H1 (cell line): ENCODE measurements around the gene HS3ST6. TPM values are rescaled to one million over a fixed set of nuclear protein-coding genes. Genes with fewer than 3 reads are reported as not detected.

ENCODE experiments used
- CTCF ChIA-PET: fragments of 300-600 bp; sonication (Branson Sonifier 250); formaldehyde crosslinking; loops from one replicate; lab custom pipeline; 2021; ENCODE audit not compliant: partially characterized antibody; lab: Charles Lee
- POLR2A ChIA-PET: fragments of 300-600 bp; sonication (Branson Sonifier 250); formaldehyde crosslinking; loops from one replicate; lab custom pipeline; 2021; ENCODE audit warnings: inconsistent platforms; ENCODE audit not compliant: partially characterized antibody; lab: Charles Lee
- DNase-seq, 2 experiments: peaks; one replicate each; pipeline versions ENCODE4 v3.0.0 to v3.0.0-alpha.2; 2010 to 2022; ENCODE audit warnings: low spot score in 2 of 2, low read depth in 1 of 2, mixed read lengths in 1 of 2
- FAIRE-seq: peaks from 2 replicates; lab custom pipeline; 2011; peaks lifted over from hg19 to GRCh38; lab: Jason Lieb, UNC
- H2AFZ ChIP-seq: 2 replicates; pipeline ENCODE4 v1.8.1; 2012; ENCODE audit warnings: low read length, inconsistent platforms
- H2AK5ac ChIP-seq: 2 replicates; pipeline ENCODE4 v1.6.1; 2013; ENCODE audit warnings: low read depth, low read length
- H2BK120ac ChIP-seq: replicated peaks from 2 replicates; pipeline ENCODE3; 2013; ENCODE audit warnings: low read depth, low read length, inconsistent platforms
- H2BK12ac ChIP-seq: 2 replicates; pipeline ENCODE4 v1.6.1; 2013; ENCODE audit warnings: low read depth, low read length
- H2BK15ac ChIP-seq: 2 replicates; pipeline ENCODE4 v1.6.1; 2013; ENCODE audit warnings: low read length
- H2BK20ac ChIP-seq: 2 replicates; pipeline ENCODE4 v1.6.1; 2013; ENCODE audit warnings: low read length
- H2BK5ac ChIP-seq: 2 replicates; pipeline ENCODE4 v1.6.1; 2013; ENCODE audit warnings: low read depth, low read length
- H3K14ac ChIP-seq: 2 replicates; pipeline ENCODE4 v1.6.1; 2013; ENCODE audit warnings: inconsistent platforms; ENCODE audit not compliant: insufficient read length
- H3K18ac ChIP-seq: 2 replicates; pipeline ENCODE4 v1.6.1; 2013; ENCODE audit warnings: low read length; ENCODE audit errors: extremely low read depth
- H3K23ac ChIP-seq: 2 replicates; pipeline ENCODE4 v1.6.1; 2013; ENCODE audit warnings: inconsistent platforms; ENCODE audit not compliant: insufficient read length
- H3K23me2 ChIP-seq: 2 replicates; pipeline ENCODE4 v1.6.1; 2013; ENCODE audit warnings: low read depth, low read length
- H3K27ac ChIP-seq: 2 replicates; pipeline ENCODE4 v1.6.1; 2011; ENCODE audit warnings: low read depth, low read length, inconsistent platforms
- H3K27me3 ChIP-seq, 4 experiments: replicated peaks in 1 of 4; 1 replicate in 1 of 4; 2 replicates in 3 of 4; pipeline versions ENCODE4 v1.6.1 to v1.8.1; 2011 to 2013; ENCODE audit warnings: low read length in 3 of 4, mild to moderate bottlenecking in 3 of 4, inconsistent platforms in 2 of 4, mixed read lengths in 2 of 4, moderate library complexity in 1 of 4; ENCODE audit not compliant: control insufficient read depth in 3 of 4, insufficient read depth in 3 of 4; ENCODE audit errors: extremely low read depth in 1 of 4
- H3K36me3 ChIP-seq, 4 experiments: 2 replicates each; pipeline versions ENCODE4 v1.6.1 to v1.8.1; 2011 to 2013; ENCODE audit warnings: mild to moderate bottlenecking in 4 of 4, low read length in 3 of 4, moderate library complexity in 2 of 4, control low read depth in 1 of 4, inconsistent platforms in 1 of 4; ENCODE audit not compliant: insufficient read depth in 4 of 4, control insufficient read depth in 2 of 4
- H3K4ac ChIP-seq: replicated peaks from 2 replicates; pipeline ENCODE3; 2013; ENCODE audit warnings: low read length, low read depth, mixed read lengths, inconsistent platforms; ENCODE audit not compliant: insufficient read length
- H3K4me1 ChIP-seq, 4 experiments: replicated peaks in 1 of 4; 1 replicate in 1 of 4; 2 replicates in 3 of 4; pipeline versions ENCODE4 v1.6.1 to v1.8.1; 2011 to 2013; ENCODE audit warnings: low read length in 3 of 4, inconsistent platforms in 2 of 4, mixed read lengths in 1 of 4; ENCODE audit not compliant: insufficient read depth in 4 of 4, control insufficient read depth in 3 of 4
- H3K4me2 ChIP-seq, 2 experiments: 2 replicates each; pipeline versions ENCODE4 v1.6.1 to v1.8.1; 2011 to 2013; ENCODE audit warnings: low read depth in 2 of 2, low read length in 2 of 2, control low read depth in 1 of 2, inconsistent platforms in 1 of 2, mild to moderate bottlenecking in 1 of 2; ENCODE audit not compliant: insufficient read depth in 1 of 2
- H3K4me3 ChIP-seq, 4 experiments: fragments of 200-600, 300-600 bp in 1 of 4; sonication (generic), shearing (Covaris generic), sonication (Bioruptor Twin) in 1 of 4; 2 replicates each; pipeline versions ENCODE4 v1.5.1 to v1.8.1; 2011 to 2016; ENCODE audit warnings: low read length in 4 of 4, low read depth in 3 of 4, control low read depth in 2 of 4, inconsistent platforms in 2 of 4, mild to moderate bottlenecking in 2 of 4, mixed read lengths in 1 of 4, moderate library complexity in 1 of 4; ENCODE audit not compliant: insufficient read depth in 2 of 4; ENCODE audit errors: extremely low read depth in 1 of 4
- H3K56ac ChIP-seq: replicated peaks from 2 replicates; pipeline ENCODE3; 2013; ENCODE audit warnings: low read depth, mild to moderate bottlenecking, mixed read lengths, low read length, inconsistent platforms; ENCODE audit not compliant: insufficient read length
- H3K79me1 ChIP-seq: 2 replicates; pipeline ENCODE4 v1.6.1; 2013; ENCODE audit warnings: low read depth, low read length, control low read depth
- H3K79me2 ChIP-seq, 2 experiments: 2 replicates each; pipeline versions ENCODE4 v1.6.1 to v1.8.1; 2012 to 2013; ENCODE audit warnings: low read length in 2 of 2, mild to moderate bottlenecking in 2 of 2, inconsistent platforms in 1 of 2; ENCODE audit not compliant: insufficient read depth in 2 of 2, control insufficient read depth in 1 of 2
- H3K9ac ChIP-seq, 4 experiments: replicated peaks in 1 of 4; 1 replicate in 1 of 4; 2 replicates in 3 of 4; pipeline versions ENCODE4 v1.6.1 to v1.8.1; 2011 to 2013; ENCODE audit warnings: low read depth in 3 of 4, low read length in 3 of 4, control low read depth in 2 of 4, mild to moderate bottlenecking in 2 of 4, moderate library complexity in 2 of 4, inconsistent platforms in 1 of 4; ENCODE audit errors: extremely low read depth in 1 of 4
- H3K9me3 ChIP-seq, 2 experiments: 2 replicates each; pipeline versions ENCODE4 v1.6.1 to v1.8.1; 2012 to 2013; ENCODE audit warnings: mild to moderate bottlenecking in 2 of 2, moderate library complexity in 2 of 2, control low read depth in 1 of 2, inconsistent platforms in 1 of 2, low read depth in 1 of 2, low read length in 1 of 2, mixed read lengths in 1 of 2; ENCODE audit not compliant: insufficient read depth in 2 of 2
- H4K20me1 ChIP-seq, 2 experiments: replicated peaks in 1 of 2; 2 replicates each; pipeline versions ENCODE3 to v1.8.1; 2011 to 2013; ENCODE audit warnings: inconsistent platforms in 2 of 2, low read length in 2 of 2, mild to moderate bottlenecking in 1 of 2; ENCODE audit not compliant: insufficient read depth in 2 of 2, control insufficient read depth in 1 of 2
- H4K5ac ChIP-seq: 2 replicates; pipeline ENCODE4 v1.6.1; 2013; ENCODE audit warnings: low read length, low read depth, mixed read lengths, inconsistent platforms; ENCODE audit not compliant: insufficient read length
- H4K8ac ChIP-seq: 2 replicates; pipeline ENCODE4 v1.8.0; 2013; ENCODE audit warnings: mild to moderate bottlenecking, moderate library complexity, low read length, inconsistent platforms; ENCODE audit not compliant: insufficient read depth; ENCODE audit errors: extremely low read depth
- H4K91ac ChIP-seq: replicated peaks from 2 replicates; pipeline ENCODE3; 2013; ENCODE audit warnings: low read length, mixed read lengths, inconsistent platforms; ENCODE audit not compliant: insufficient read length
- CBX5 ChIP-seq: fragments of 300-800, 300-1000 bp; sonication (generic); IDR thresholded peaks from 2 replicates; pipeline ENCODE4 v1.7.1; 2016; ENCODE audit warnings: antibody characterized with exemption, low read length, low read depth
- EZH2 ChIP-seq: fragments of 200-600 bp; sonication (generic); IDR thresholded peaks from 2 replicates; pipeline ENCODE4 v1.7.1; 2012; ENCODE audit warnings: low read depth, mild to moderate bottlenecking, moderate library complexity, low read length, inconsistent platforms; ENCODE audit not compliant: severe bottlenecking
- WGBS, 2 experiments: shearing (Covaris generic) in 1 of 2; methylation state at CpG; one replicate each; pipeline versions ENCODE4 v1.1.6 to v1.1.7; 2013 to 2015; ENCODE audit warnings: low lambda C conversion rate in 2 of 2, mixed read lengths in 2 of 2, inconsistent platforms in 1 of 2, low coverage in 1 of 2, missing lambda C conversion rate in 1 of 2; ENCODE audit not compliant: insufficient replicate concordance in 2 of 2, insufficient coverage in 1 of 2, insufficient read length in 1 of 2; ENCODE audit errors: extremely low coverage in 1 of 2, missing lambda C conversion rate in 1 of 2; 5-methylcytosine and 5-hydroxymethylcytosine counted together
- polyA plus RNA-seq, 7 experiments: library from polyadenylated mRNA; depleted of rRNA in 3 of 7; stranded (reverse) in 5 of 7; unstranded in 2 of 7; fragments of >200 nt in 5 of 7; fragments of 200-250 nt in 2 of 7; gene quantifications; 1 replicate in 5 of 7; 2 replicates in 1 of 7; 4 replicates in 1 of 7; pipeline versions ENCODE4 v1.2.1 to v1.2.3, GENCODE V29; 2011 to 2013; ENCODE audit warnings: missing spikeins in 2 of 7, mixed read lengths in 2 of 7
- total RNA-seq: library from RNA; stranded (reverse); fragmentation: NEBNext Ultra II Directional; extraction: Animal tissue kit (Norgen Biotek cat#: 25700); gene quantifications from 2 replicates; pipeline ENCODE4 v1.2.1, GENCODE V29; 2021
- TF ChIP-seq, protein P1 (sequence below): IDR thresholded peaks from 2 replicates; pipeline ENCODE4 v1.6.1; 2011; ENCODE audit warnings: low read depth, mild to moderate bottlenecking, low read length; ENCODE audit not compliant: insufficient read depth

The HS3ST6 gene
- total and polyA plus RNA-seq, 2 of the 8 experiments (the other 6 are each of a cell fraction or from before 2014, with no cell fraction given), result 0.36 to 0.39 TPM

DNA sequence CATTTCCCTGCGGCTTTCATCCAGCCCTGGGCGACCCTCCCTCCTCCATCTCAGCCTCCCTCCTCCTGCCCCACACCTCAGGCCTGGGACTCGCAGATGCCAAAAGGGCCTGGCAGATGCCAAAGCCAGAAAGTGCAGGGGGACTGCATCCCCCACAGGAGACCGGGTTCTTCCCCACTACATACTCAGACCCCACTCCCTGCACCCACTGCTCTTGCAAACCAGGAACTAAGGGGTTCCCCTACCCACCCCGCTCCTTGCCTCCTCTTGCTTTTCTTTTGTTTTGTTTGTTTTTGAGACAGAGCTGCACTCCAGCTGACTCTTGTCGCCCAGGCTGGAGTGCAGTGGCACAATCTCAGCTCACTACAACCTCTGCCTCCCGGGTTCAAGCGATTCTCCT lies 3.2 kb downstream of the HS3ST6 start:
- Histone ChIP-seq H2BK120ac (no peak overlapping the region), H2BK12ac (0 out of 2 replicates have a peak overlapping the region, but pooled peaks have one; percentile 68), H2BK5ac (0 out of 2 replicates have a peak overlapping the region, but pooled peaks have one; percentile 66), H3K14ac (no peak overlapping the region), H3K4me2 (0 out of 4 replicates have a peak overlapping the region, but pooled peaks of 1 of the 2 experiments have one; percentile 1), H3K23me2 (peaks cover 7% of the 10 kb centered on the region; the same call in 1 of the 2 replicates), H3K4ac (no peak overlapping the region), H3K79me1 (no peaks in the 10 kb centered on the region), H2AK5ac (no peak overlapping the region), H4K8ac (no peak overlapping the region), H2BK15ac (0 out of 2 replicates have a peak overlapping the region, but pooled peaks have one; percentile 29), H3K23ac (no peak overlapping the region), H3K36me3 (peaks cover 0 to 7% (median 0%) of the 10 kb centered on the region in 4 experiments; a peak in 1 of 8 replicates), H4K5ac (no peak overlapping the region), H3K4me1 (peaks cover 0 to 30% (median 18%) of the 10 kb centered on the region in 4 experiments; a peak in 6 of 7 replicates), H4K91ac (no peak overlapping the region), H3K27ac (no peak overlapping the region), H2BK20ac (peak overlapping the region; percentile 32; the same call in 1 of the 2 replicates), H3K9me3 (no peaks in the 10 kb centered on the region), H3K9ac (no peak overlapping the region), H3K4me3 (no peak overlapping the region), H2AFZ (no peak overlapping the region), H3K56ac (no peak overlapping the region), H3K18ac (no peak overlapping the region; the same call in 1 of the 2 replicates), H4K20me1 (peaks cover 4 to 9% of the 10 kb centered on the region in 2 experiments), H3K27me3 (peaks cover 31 to 56% (median 49%) of the 10 kb centered on the region in 4 experiments), H3K79me2 (no peaks in the 10 kb centered on the region)
- no peak for TF ChIP-seq CBX5
- TF ChIP-seq EZH2, result peak; percentile 22
- TF ChIP-seq, protein P1, sequence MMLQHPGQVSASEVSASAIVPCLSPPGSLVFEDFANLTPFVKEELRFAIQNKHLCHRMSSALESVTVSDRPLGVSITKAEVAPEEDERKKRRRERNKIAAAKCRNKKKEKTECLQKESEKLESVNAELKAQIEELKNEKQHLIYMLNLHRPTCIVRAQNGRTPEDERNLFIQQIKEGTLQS, result no peak
- 65% methylated on average over 8 of the region's 8 CpGs; no CpG with 5 or more reads in 1 of the 2 experiments for WGBS, 2 experiments
- POLR2A ChIA-PET, result interaction anchor here (0.9 to 2.8 kb wide), 5 partner anchors 9 to 142 kb away, joined by 3 to 8 read pairs (median 6); partner anchors contain the start of genes EME2, FAHD1, HAGH and MRPS34
- no peak for FAIRE-seq
- CTCF ChIA-PET, result interaction anchor here (1.1 to 4.0 kb wide), 6 partner anchors 9 to 52 kb away, joined by 4 to 19 read pairs (median 8); no protein-coding TSS in a partner anchor
- no peak for DNase-seq
